Lung (tissue), 12 donors: ENCODE measurements around the gene WNK3. TPM values are rescaled to one million over a fixed set of nuclear protein-coding genes. Genes with fewer than 3 reads are reported as not detected.

Experiments
- ATAC-seq: fragments of 200-7000 bp; cut with Tn5 transposase; one replicate; pipeline ENCODE4 v1.9.1; 2020; ENCODE audit warnings: moderate number of reproducible peaks; ENCODE audit not compliant: insufficient read depth, low FRiP score
- DNase-seq, 3 donors: peaks; one replicate each; pipeline ENCODE4 v3.0.0-alpha.2; 2013 to 2017
- H3K27ac ChIP-seq, 2 donors: one replicate each; pipeline ENCODE4 v1.5.1; 2013; ENCODE audit warnings: mild to moderate bottlenecking in 2 of 2, moderate library complexity in 2 of 2, control low read depth in 1 of 2, inconsistent platforms in 1 of 2, low read depth in 1 of 2, low read length in 1 of 2
- H3K27me3 ChIP-seq, 3 donors: one replicate each; pipeline ENCODE4 v1.5.1; 2013; ENCODE audit warnings: low read length in 2 of 3; ENCODE audit not compliant: control insufficient read depth in 3 of 3, insufficient read depth in 3 of 3
- H3K36me3 ChIP-seq, 4 donors: one replicate each; pipeline ENCODE4 v1.5.1; 2013; ENCODE audit warnings: low read length in 4 of 4, mild to moderate bottlenecking in 1 of 4, moderate library complexity in 1 of 4; ENCODE audit not compliant: control insufficient read depth in 4 of 4, insufficient read depth in 4 of 4
- H3K4me1 ChIP-seq, 5 donors: one replicate each; pipeline ENCODE4 v1.5.1; 2013; ENCODE audit warnings: low read length in 5 of 5, mild to moderate bottlenecking in 2 of 5, moderate library complexity in 1 of 5; ENCODE audit not compliant: control insufficient read depth in 5 of 5, insufficient read depth in 5 of 5
- H3K4me3 ChIP-seq: one replicate; pipeline ENCODE4 v1.5.1; 2013; ENCODE audit warnings: mild to moderate bottlenecking, control low read depth, moderate library complexity
- H3K9ac ChIP-seq, 2 donors: one replicate each; pipeline ENCODE4 v1.5.1; 2013; ENCODE audit warnings: low read length in 2 of 2, control low read depth in 1 of 2; ENCODE audit not compliant: insufficient read depth in 1 of 2
- H3K9me3 ChIP-seq, 4 donors: one replicate each; pipeline ENCODE4 v1.5.1; 2013; ENCODE audit warnings: low read length in 3 of 4, mild to moderate bottlenecking in 1 of 4, moderate library complexity in 1 of 4; ENCODE audit not compliant: control insufficient read depth in 4 of 4, insufficient read depth in 3 of 4
- WGBS, 2 donors: extraction: QIAGEN DNeasy Blood & Tissue Kit; methylation state at CpG; one replicate each; pipeline ENCODE4 v1.1.7; 2013; 5-methylcytosine and 5-hydroxymethylcytosine counted together
- polyA plus RNA-seq, 2 donors: library from polyadenylated mRNA; stranded (reverse); fragments of 200-250 nt; gene quantifications; one replicate each; pipeline ENCODE4 v1.2.1, GENCODE V29; 2013
- total RNA-seq, 2 donors: library from RNA; depleted of rRNA in 1 of 2; stranded (reverse); fragments of >200 nt in 1 of 2; gene quantifications; one replicate each; pipeline ENCODE4 v1.2.1, GENCODE V29; 2014 to 2021
- TF ChIP-seq, protein P1 (sequence below): IDR thresholded peaks from 2 replicates; pipeline ENCODE4 v1.5.1; 2012; ENCODE audit warnings: mild to moderate bottlenecking; ENCODE audit errors: control extremely low read depth, extremely low read depth
- donor health status: control.
- donor health status: control.
- donor health status: Bipolar disorder and iron deficiency.
- donor health status: healthy.
- donor health status: DM: yes; HTN: yes; CAD: no.

The WNK3 gene
- total and polyA plus RNA-seq, 4 donors, result 0.14 to 5.2 (median 0.80) TPM

GRCh38 chrX:54238588-54238987, 119.3 kb downstream of the WNK3 start:
- peaks cover 0 to 4% (median 0%) of the 10 kb centered on the region in 4 donors for H3K36me3 ChIP-seq
- ATAC-seq (no peak), DNase-seq (no peak)
- H3K27ac ChIP-seq, result no peak overlapping the region
- WGBS, 2 donors, result 98% methylated on average over 4 of the region's 4 CpGs
- H3K9me3 ChIP-seq, result peaks cover 0 to 3% (median 0%) of the 10 kb centered on the region in 4 donors
- no peak overlapping the region for H3K9ac ChIP-seq
- H3K4me3 ChIP-seq, result no peak overlapping the region
- H3K27me3 ChIP-seq, result no peaks in the 10 kb centered on the region
- no peaks in the 10 kb centered on the region for H3K4me1 ChIP-seq
- TF ChIP-seq, protein P1, sequence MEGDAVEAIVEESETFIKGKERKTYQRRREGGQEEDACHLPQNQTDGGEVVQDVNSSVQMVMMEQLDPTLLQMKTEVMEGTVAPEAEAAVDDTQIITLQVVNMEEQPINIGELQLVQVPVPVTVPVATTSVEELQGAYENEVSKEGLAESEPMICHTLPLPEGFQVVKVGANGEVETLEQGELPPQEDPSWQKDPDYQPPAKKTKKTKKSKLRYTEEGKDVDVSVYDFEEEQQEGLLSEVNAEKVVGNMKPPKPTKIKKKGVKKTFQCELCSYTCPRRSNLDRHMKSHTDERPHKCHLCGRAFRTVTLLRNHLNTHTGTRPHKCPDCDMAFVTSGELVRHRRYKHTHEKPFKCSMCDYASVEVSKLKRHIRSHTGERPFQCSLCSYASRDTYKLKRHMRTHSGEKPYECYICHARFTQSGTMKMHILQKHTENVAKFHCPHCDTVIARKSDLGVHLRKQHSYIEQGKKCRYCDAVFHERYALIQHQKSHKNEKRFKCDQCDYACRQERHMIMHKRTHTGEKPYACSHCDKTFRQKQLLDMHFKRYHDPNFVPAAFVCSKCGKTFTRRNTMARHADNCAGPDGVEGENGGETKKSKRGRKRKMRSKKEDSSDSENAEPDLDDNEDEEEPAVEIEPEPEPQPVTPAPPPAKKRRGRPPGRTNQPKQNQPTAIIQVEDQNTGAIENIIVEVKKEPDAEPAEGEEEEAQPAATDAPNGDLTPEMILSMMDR, result no peak

GRCh38 chrX:54237014-54237413, 120.8 kb downstream of the WNK3 start:
- no peak for DNase-seq
- Histone ChIP-seq H3K9ac (no peak overlapping the region), H3K9me3 (peaks cover 0 to 3% (median 0%) of the 10 kb centered on the region in 4 donors), H3K36me3 (peaks cover 0 to 4% (median 0%) of the 10 kb centered on the region in 4 donors), H3K4me1 (no peaks in the 10 kb centered on the region), H3K27me3 (no peaks in the 10 kb centered on the region), H3K27ac (no peak overlapping the region), H3K4me3 (no peak overlapping the region)
- TF ChIP-seq, protein P1, result no peak
- no peak for ATAC-seq
- 61 to 66% methylated on average over 4 of the region's 4 CpGs for WGBS, 2 donors

DNA sequence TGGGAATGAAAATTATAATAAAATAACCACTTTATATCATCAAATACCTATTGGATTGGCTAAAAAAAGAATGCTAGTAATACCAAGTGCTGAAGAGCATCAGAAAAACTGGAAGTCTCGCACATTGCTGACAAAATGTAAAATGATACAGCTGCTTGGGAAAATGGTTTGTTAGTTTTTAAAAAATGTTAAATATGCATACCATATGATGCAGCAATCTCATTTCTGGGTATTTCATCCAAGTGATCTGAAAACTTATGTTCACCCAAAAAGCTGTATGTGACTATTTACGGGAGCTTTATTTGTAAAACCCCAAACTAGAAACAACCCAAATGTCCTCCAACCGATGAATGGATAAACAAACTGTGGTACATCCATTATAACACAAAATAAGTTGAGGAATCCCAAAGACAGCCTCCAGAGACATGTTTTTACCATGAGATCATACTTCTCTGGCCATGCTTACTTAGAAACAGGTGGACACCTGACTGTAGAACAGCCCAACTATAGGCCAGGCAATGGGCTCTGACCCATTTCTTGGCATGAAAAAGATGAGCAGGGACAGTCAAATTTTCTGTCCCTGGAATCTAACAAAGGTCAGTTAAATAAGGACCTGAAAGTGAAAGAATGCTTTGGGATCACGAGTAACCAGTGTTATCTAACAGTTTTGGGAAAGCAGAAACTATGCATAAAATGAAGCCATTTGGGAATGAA, 127.3 kb downstream of the WNK3 start:
- TF ChIP-seq, protein P1, result no peak
- Histone ChIP-seq H3K36me3 (no peaks in the 10 kb centered on the region), H3K4me1 (no peaks in the 10 kb centered on the region), H3K4me3 (no peak overlapping the region), H3K27ac (no peak overlapping the region), H3K9ac (no peak overlapping the region), H3K9me3 (no peaks in the 10 kb centered on the region), H3K27me3 (no peaks in the 10 kb centered on the region)
- WGBS, 2 donors, result 69 to 87% methylated on average over 4 of the region's 4 CpGs
- no peak for ATAC-seq
- peak in 2 of 3 donors; percentile 4 to 23 for DNase-seq
